ENCODE measurements around the gene COMMD1. TPM values are rescaled to one million over a fixed set of nuclear protein-coding genes. Genes with fewer than 3 reads are reported as not detected.

Gene COMMD1
- total RNA-seq, 1 experiment from 2014 or later, result 41.4 TPM

DNA sequence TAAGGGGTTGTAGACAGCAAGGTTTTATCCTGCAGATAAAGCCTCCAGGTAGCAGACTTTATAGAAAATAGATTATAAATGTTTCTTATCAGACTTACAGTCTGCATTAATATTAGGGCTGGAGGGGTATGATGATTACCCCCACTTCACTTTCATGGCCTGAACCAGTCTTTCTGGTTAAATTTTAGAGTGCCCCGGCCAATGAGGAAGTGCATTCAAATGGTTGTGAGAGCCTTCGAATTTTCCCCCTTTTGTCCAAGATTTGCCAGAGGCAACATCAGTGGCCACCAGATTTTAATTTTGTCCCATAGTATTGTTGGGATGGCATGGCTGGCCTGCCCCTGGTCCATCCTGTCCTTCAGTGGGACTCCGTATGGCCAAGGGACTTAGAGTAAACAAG, 31.6 kb downstream of the COMMD1 start:
- Histone ChIP-seq H3K27me3 (replicated peaks; ENCODE audit: insufficient read depth, low read depth, low read length, poor library complexity) (no peaks in the 10 kb centered on the region), H3K27ac (ENCODE audit: low read depth, low read length, poor library complexity, severe bottlenecking) (no peak overlapping the region), H3K4me3 (ENCODE audit: low read depth, low read length, poor library complexity, severe bottlenecking) (no peak overlapping the region), H3K36me3 (ENCODE audit: insufficient read depth, low read length, poor library complexity, severe bottlenecking) (no peaks in the 10 kb centered on the region), H3K9me3 (ENCODE audit: low read depth, low read length, poor library complexity, severe bottlenecking) (no peaks in the 10 kb centered on the region), H3K4me1 (ENCODE audit: insufficient read depth, low read length, poor library complexity, severe bottlenecking) (no peaks in the 10 kb centered on the region)
- TF ChIP-seq, protein P1, sequence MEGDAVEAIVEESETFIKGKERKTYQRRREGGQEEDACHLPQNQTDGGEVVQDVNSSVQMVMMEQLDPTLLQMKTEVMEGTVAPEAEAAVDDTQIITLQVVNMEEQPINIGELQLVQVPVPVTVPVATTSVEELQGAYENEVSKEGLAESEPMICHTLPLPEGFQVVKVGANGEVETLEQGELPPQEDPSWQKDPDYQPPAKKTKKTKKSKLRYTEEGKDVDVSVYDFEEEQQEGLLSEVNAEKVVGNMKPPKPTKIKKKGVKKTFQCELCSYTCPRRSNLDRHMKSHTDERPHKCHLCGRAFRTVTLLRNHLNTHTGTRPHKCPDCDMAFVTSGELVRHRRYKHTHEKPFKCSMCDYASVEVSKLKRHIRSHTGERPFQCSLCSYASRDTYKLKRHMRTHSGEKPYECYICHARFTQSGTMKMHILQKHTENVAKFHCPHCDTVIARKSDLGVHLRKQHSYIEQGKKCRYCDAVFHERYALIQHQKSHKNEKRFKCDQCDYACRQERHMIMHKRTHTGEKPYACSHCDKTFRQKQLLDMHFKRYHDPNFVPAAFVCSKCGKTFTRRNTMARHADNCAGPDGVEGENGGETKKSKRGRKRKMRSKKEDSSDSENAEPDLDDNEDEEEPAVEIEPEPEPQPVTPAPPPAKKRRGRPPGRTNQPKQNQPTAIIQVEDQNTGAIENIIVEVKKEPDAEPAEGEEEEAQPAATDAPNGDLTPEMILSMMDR (conservative IDR thresholded peaks at IDR 0.05; ENCODE audit: low read depth, low read length), result no peak
- no peak for TF ChIP-seq EZH2 (IDR thresholded peaks at IDR 0.05; ENCODE audit: borderline replicate concordance, low read depth, low read length, poor library complexity, severe bottlenecking)
- no peak for DNase-seq (ENCODE audit: low spot score)
- no TSS peak for BruUV-seq (replicated peaks)
- ChIA-PET CTCF (no interaction called here), POLR2A (ENCODE audit: low non-redundant PET) (no interaction called here)
- intact Hi-C loops (cut with micrococcal nuclease; ENCODE audit: unreplicated experiment), result no loop called here

DNA sequence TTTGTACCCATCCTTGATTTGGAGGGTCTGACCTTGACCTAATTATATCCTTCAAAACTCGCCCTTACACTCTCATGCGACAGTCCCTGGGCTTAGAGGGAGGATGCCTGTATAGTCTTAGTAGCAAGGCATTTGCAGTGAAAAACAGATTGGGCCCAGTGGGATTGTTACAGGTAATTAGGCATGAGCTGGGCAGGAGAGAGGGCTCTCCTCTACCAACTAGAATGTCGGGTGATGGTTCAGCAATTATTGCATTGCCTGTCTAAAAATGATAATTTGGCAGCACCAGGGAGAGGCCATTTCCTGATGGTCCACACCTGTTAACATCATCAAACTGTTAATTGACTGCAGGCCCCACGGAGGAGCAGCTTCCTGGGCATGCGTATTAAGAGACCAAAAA, 32.4 kb downstream of the COMMD1 start:
- Histone ChIP-seq H3K27ac (ENCODE audit: low read depth, low read length, poor library complexity, severe bottlenecking) (no peak overlapping the region), H3K27me3 (replicated peaks; ENCODE audit: insufficient read depth, low read depth, low read length, poor library complexity) (no peaks in the 10 kb centered on the region), H3K36me3 (ENCODE audit: insufficient read depth, low read length, poor library complexity, severe bottlenecking) (no peaks in the 10 kb centered on the region), H3K4me3 (ENCODE audit: low read depth, low read length, poor library complexity, severe bottlenecking) (no peak overlapping the region), H3K9me3 (ENCODE audit: low read depth, low read length, poor library complexity, severe bottlenecking) (no peaks in the 10 kb centered on the region), H3K4me1 (ENCODE audit: insufficient read depth, low read length, poor library complexity, severe bottlenecking) (no peaks in the 10 kb centered on the region)
- DNase-seq (ENCODE audit: low spot score), result no peak
- TF ChIP-seq EZH2 (IDR thresholded peaks at IDR 0.05; ENCODE audit: borderline replicate concordance, low read depth, low read length, poor library complexity, severe bottlenecking), result no peak
- TF ChIP-seq, protein P1 (conservative IDR thresholded peaks at IDR 0.05; ENCODE audit: low read depth, low read length), result no peak
- intact Hi-C loops (cut with micrococcal nuclease; ENCODE audit: unreplicated experiment), result no loop called here
- CTCF ChIA-PET, result no interaction called here
- POLR2A ChIA-PET (ENCODE audit: low non-redundant PET), result no interaction called here
- BruUV-seq (replicated peaks), result no TSS peak

DNA sequence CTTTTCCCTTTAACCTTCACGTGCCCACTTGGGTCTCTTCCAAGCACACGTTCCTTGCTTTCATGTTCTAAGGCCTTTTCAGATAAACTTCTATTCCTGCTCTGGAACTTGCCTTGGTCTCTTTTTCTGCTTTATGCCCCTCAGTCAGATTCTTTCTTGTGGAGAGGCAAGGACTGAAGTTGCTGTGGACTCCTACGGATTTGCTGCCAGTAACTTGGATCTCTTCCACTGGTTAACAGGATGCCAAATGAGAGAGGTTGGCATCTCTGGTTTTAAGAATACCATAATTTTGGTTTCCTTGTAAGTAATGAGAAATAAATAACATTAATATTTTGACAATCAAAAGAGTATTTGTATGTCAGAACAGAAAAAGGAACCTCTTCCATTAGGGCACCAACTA, 33.0 kb downstream of the COMMD1 start:
- no peaks in the 10 kb centered on the region for H3K27me3 ChIP-seq (replicated peaks; ENCODE audit: insufficient read depth, low read depth, low read length, poor library complexity)
- intact Hi-C loops (cut with micrococcal nuclease; ENCODE audit: unreplicated experiment), result no loop called here
- no peaks in the 10 kb centered on the region for H3K4me1 ChIP-seq (ENCODE audit: insufficient read depth, low read length, poor library complexity, severe bottlenecking)
- no peak overlapping the region for H3K4me3 ChIP-seq (ENCODE audit: low read depth, low read length, poor library complexity, severe bottlenecking)
- ChIA-PET POLR2A (ENCODE audit: low non-redundant PET) (no interaction called here), CTCF (no interaction called here)
- no peak for DNase-seq (ENCODE audit: low spot score)
- H3K9me3 ChIP-seq (ENCODE audit: low read depth, low read length, poor library complexity, severe bottlenecking), result no peaks in the 10 kb centered on the region
- TF ChIP-seq EZH2 (IDR thresholded peaks at IDR 0.05; ENCODE audit: borderline replicate concordance, low read depth, low read length, poor library complexity, severe bottlenecking), result no peak
- TF ChIP-seq, protein P1 (conservative IDR thresholded peaks at IDR 0.05; ENCODE audit: low read depth, low read length), result no peak
- H3K36me3 ChIP-seq (ENCODE audit: insufficient read depth, low read length, poor library complexity, severe bottlenecking), result no peaks in the 10 kb centered on the region
- BruUV-seq (replicated peaks), result no TSS peak
- H3K27ac ChIP-seq (ENCODE audit: low read depth, low read length, poor library complexity, severe bottlenecking), result no peak overlapping the region

Data from A673 (cell line).